K562 (cell line): ENCODE results near the gene GEMIN2. TPM values are rescaled to one million over a fixed set of nuclear protein-coding genes. Genes with fewer than 3 reads are reported as not detected.

ENCODE experiments used
- ATAC-seq: fragments of 200-7000 bp; cut with Tn5 transposase; 3 replicates; pipeline ENCODE4 v1.9.1; 2020; ENCODE audit warnings: moderate library complexity
- BruUV-seq: library from RNA; stranded (reverse); fragments of 400-500 nt; replicated peaks from 2 replicates; lab custom pipeline; 2021; lab: Mats Ljungman, UMichigan
- CTCF ChIA-PET: fragments of 300-600 bp; formaldehyde crosslinking; extraction: SDS; loops from one replicate; lab custom pipeline; 2021; ENCODE audit warnings: low intra/inter-chr PET ratio; lab: Yijun Ruan, JAX
- POLR2A ChIA-PET: fragments of 300-600, 350-650 bp; sonication (Branson Sonifier 250); formaldehyde crosslinking; extraction: SDS; loops from one replicate; lab custom pipeline; 2021; ENCODE audit warnings: antibody characterized with exemption, inconsistent platforms; lab: Yijun Ruan, JAX
- DNase-seq, 4 experiments: peaks; one replicate each; pipeline versions ENCODE4 v3.0.0 to v3.0.0-alpha.2; 2011 to 2018; ENCODE audit warnings: low spot score in 3 of 4, mixed read lengths in 3 of 4; ENCODE audit errors: extremely low read depth in 1 of 4
- FAIRE-seq: peaks from 2 replicates; lab custom pipeline; 2011; peaks lifted over from hg19 to GRCh38; lab: Jason Lieb, UNC
- H2AFZ ChIP-seq: 2 replicates; pipeline ENCODE4 v1.6.0; 2011; ENCODE audit warnings: low read depth, low read length, control low read depth, inconsistent platforms
- H3K27ac ChIP-seq: fragments of 200-600 bp; 3 replicates; pipeline ENCODE4 v1.8.0; 2011; ENCODE audit warnings: low read depth, mild to moderate bottlenecking, control low read depth, inconsistent platforms, low read length, moderate library complexity, mixed read lengths; ENCODE audit errors: extremely low read depth
- H3K27me3 ChIP-seq, 2 experiments: fragments of 300-600 bp in 1 of 2; 2 replicates in 1 of 2; 3 replicates in 1 of 2; pipeline versions ENCODE4 v1.6.0 to v1.8.0; 2011; ENCODE audit warnings: inconsistent platforms in 2 of 2, low read length in 2 of 2, mild to moderate bottlenecking in 1 of 2, mixed read lengths in 1 of 2, moderate library complexity in 1 of 2; ENCODE audit not compliant: control insufficient read depth in 2 of 2, insufficient read depth in 2 of 2
- H3K36me3 ChIP-seq: fragments of 300-600 bp; 3 replicates; pipeline ENCODE4 v1.8.0; 2011; ENCODE audit warnings: mild to moderate bottlenecking, low read length, inconsistent platforms; ENCODE audit not compliant: control insufficient read depth, insufficient read depth
- H3K4me1 ChIP-seq, 2 experiments: fragments of 200-600 bp in 1 of 2; replicated peaks in 1 of 2; 2 replicates in 1 of 2; 3 replicates in 1 of 2; pipeline versions ENCODE4 v1.5.1 to v1.8.0; 2011; ENCODE audit warnings: inconsistent platforms in 2 of 2, low read length in 2 of 2, mild to moderate bottlenecking in 1 of 2, mixed read lengths in 1 of 2, moderate library complexity in 1 of 2; ENCODE audit not compliant: control insufficient read depth in 2 of 2, insufficient read depth in 2 of 2
- H3K4me2 ChIP-seq: 2 replicates; pipeline ENCODE4 v1.6.1; 2011; ENCODE audit warnings: low read length, control low read depth, inconsistent platforms, mixed read lengths; ENCODE audit not compliant: insufficient read depth
- H3K4me3 ChIP-seq: fragments of 200-600 bp; sonication (generic), shearing (Covaris generic); 2 replicates; pipeline ENCODE4 v1.5.1; 2016; ENCODE audit warnings: control low read depth, inconsistent platforms
- H3K79me2 ChIP-seq: fragments of 200-600 bp; 3 replicates; pipeline ENCODE4 v1.8.0; 2011; ENCODE audit warnings: low read length, inconsistent platforms; ENCODE audit not compliant: control insufficient read depth, insufficient read depth
- H3K9ac ChIP-seq, 2 experiments: 2 replicates each; pipeline versions ENCODE4 v1.6.0 to v1.6.1; 2011; ENCODE audit warnings: low read depth in 2 of 2, low read length in 2 of 2, control low read depth in 1 of 2, inconsistent platforms in 1 of 2, mild to moderate bottlenecking in 1 of 2, mixed read lengths in 1 of 2; ENCODE audit not compliant: insufficient read depth in 1 of 2
- H3K9me1 ChIP-seq: one replicate; pipeline ENCODE4 v1.6.0; 2011; ENCODE audit warnings: inconsistent platforms, mild to moderate bottlenecking, low read length, moderate library complexity; ENCODE audit not compliant: control insufficient read depth, insufficient read depth
- H3K9me3 ChIP-seq: replicated peaks from 2 replicates; pipeline ENCODE4 v1.5.1; 2011; ENCODE audit warnings: low read depth, low read length, inconsistent platforms; ENCODE audit not compliant: control insufficient read depth, insufficient read depth
- H4K20me1 ChIP-seq: replicated peaks from 2 replicates; pipeline ENCODE4 v1.6.1; 2011; ENCODE audit warnings: low read length, inconsistent platforms, mixed read lengths; ENCODE audit not compliant: control insufficient read depth, insufficient read depth
- MYNN ChIP-seq, 2 experiments: sonication (generic); formaldehyde crosslinking in 1 of 2; IDR thresholded peaks; 2 replicates each; pipeline versions ENCODE4 v1.5.0 to v1.6.1; 2016 to 2020; ENCODE audit warnings: antibody characterized with exemption in 1 of 2, missing genetic modification reagents in 1 of 2
- POLR2A ChIP-seq: fragments of 450-650 bp; conservative IDR thresholded peaks from 2 replicates; pipeline ENCODE4 v1.6.1; 2016
- POLR2B ChIP-seq: fragments of 450-650 bp; IDR thresholded peaks from 2 replicates; pipeline ENCODE4 v1.6.1; 2018; ENCODE audit warnings: low read depth; ENCODE audit not compliant: partially characterized antibody
- WGBS: fragments of 100-300 bp; shearing (Covaris generic); methylation state at CpG from one replicate; pipeline ENCODE4 v1.1.6; 2016; ENCODE audit warnings: low coverage, mixed read lengths; ENCODE audit not compliant: insufficient coverage; ENCODE audit errors: missing lambda C conversion rate; 5-methylcytosine and 5-hydroxymethylcytosine counted together
- in situ Hi-C: fragments of 300-500 bp; cut with MboI; formaldehyde crosslinking; loops from 4 replicates; pipeline ENCODE4 v1.15.0; 2018; ENCODE audit warnings: inconsistent platforms, mixed read lengths
- intact Hi-C: fragments of 100-400 bp; cut with micrococcal nuclease; formaldehyde crosslinking; loops from 2 replicates; pipeline ENCODE4 v1.14.2; 2022
- polyA plus RNA-seq, 8 experiments: library from polyadenylated mRNA; depleted of rRNA in 4 of 8; stranded (reverse) in 5 of 8; unstranded in 3 of 8; fragments of >200 nt; fragmentation: Nextera tagmentation in 2 of 8; fragmentation: Illumina TruSeq in 1 of 8; extraction: Ambion mirVana in 2 of 8; extraction: Trizol in 1 of 8; gene quantifications; 2 replicates each; pipeline versions ENCODE4 v1.2.1 to v1.2.3, GENCODE V29; 2011 to 2014; ENCODE audit warnings: inconsistent platforms in 1 of 8, missing spikeins in 1 of 8
- total RNA-seq, 7 experiments: library from RNA; depleted of rRNA in 6 of 7; stranded (reverse); fragments of >200 nt in 6 of 7; fragmentation: Illumina TruSeq in 2 of 7; extraction: Trizol in 2 of 7; gene quantifications; 2 replicates each; pipeline versions ENCODE4 v1.2.1 to v1.2.3, GENCODE V29; 2011 to 2021; ENCODE audit warnings: low replicate concordance in 1 of 7
- TF ChIP-seq, protein P1 (sequence below): IDR thresholded peaks from 3 replicates; pipeline ENCODE4 v1.6.1; 2011; ENCODE audit warnings: borderline replicate concordance, mild to moderate bottlenecking, moderate library complexity; ENCODE audit not compliant: insufficient read length; ENCODE audit errors: extremely low read depth

Gene GEMIN2
- total and polyA plus RNA-seq, 9 of the 15 experiments (the other 6 are each of a cell fraction or from before 2014, with no cell fraction given), result 23.0 to 87.6 (median 45.5) TPM

DNA sequence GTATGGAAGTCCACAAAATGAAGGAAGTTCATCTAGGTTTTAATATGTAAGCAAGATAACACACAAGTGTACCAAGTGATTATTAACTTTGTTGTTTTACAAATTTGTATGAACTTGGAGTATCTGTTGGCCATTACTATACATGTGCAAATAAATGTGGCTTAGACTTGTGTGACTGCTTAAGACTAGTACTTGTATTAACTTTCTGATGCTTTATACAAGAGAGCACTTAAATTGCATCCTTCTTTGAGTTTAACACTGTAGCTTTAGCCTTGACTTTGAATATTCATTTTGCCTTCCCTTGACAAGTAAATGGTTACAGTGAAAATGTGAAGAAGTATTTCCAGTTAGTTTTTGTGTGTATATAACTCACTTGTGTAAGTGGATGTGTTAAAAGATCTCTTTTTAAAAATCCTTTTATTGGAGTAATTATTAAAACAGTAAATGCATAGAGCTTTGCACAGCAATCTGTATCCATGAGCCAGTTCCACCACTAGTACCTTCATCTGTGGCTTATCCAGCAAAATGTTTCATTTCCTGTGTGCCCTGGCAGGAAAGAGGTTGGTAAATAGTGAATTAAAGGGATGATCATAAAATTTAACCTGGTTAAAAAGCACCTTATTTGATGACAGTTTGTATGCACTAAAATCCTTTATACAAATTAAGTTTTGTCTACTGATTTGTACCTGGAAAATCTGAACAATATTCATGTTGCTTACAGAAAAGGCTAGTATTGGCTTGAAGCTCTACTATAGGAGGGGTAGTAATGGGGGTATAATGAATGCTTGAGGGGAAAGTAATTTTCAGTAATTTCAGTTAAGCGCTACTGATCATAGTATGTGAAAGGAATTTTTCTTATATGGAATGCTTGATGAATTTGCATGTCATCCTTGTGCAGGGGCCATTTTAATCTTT lies 68.9 kb downstream of the GEMIN2 start:
- FAIRE-seq (no peak), ATAC-seq (no peak), DNase-seq (no peak)
- Histone ChIP-seq H3K4me3 (no peak overlapping the region), H3K27ac (no peak overlapping the region), H3K79me2 (peaks cover 9% of the 10 kb centered on the region), H3K36me3 (peaks cover 66% of the 10 kb centered on the region), H3K9me1 (no peaks in the 10 kb centered on the region), H3K4me1 (no peaks in the 10 kb centered on the region; a peak in 2 of 5 replicates), H3K4me2 (no peak overlapping the region), H3K27me3 (no peaks in the 10 kb centered on the region), H2AFZ (no peak overlapping the region), H4K20me1 (no peaks in the 10 kb centered on the region), H3K9ac (no peak overlapping the region), H3K9me3 (no peaks in the 10 kb centered on the region)
- TF ChIP-seq, protein P1, sequence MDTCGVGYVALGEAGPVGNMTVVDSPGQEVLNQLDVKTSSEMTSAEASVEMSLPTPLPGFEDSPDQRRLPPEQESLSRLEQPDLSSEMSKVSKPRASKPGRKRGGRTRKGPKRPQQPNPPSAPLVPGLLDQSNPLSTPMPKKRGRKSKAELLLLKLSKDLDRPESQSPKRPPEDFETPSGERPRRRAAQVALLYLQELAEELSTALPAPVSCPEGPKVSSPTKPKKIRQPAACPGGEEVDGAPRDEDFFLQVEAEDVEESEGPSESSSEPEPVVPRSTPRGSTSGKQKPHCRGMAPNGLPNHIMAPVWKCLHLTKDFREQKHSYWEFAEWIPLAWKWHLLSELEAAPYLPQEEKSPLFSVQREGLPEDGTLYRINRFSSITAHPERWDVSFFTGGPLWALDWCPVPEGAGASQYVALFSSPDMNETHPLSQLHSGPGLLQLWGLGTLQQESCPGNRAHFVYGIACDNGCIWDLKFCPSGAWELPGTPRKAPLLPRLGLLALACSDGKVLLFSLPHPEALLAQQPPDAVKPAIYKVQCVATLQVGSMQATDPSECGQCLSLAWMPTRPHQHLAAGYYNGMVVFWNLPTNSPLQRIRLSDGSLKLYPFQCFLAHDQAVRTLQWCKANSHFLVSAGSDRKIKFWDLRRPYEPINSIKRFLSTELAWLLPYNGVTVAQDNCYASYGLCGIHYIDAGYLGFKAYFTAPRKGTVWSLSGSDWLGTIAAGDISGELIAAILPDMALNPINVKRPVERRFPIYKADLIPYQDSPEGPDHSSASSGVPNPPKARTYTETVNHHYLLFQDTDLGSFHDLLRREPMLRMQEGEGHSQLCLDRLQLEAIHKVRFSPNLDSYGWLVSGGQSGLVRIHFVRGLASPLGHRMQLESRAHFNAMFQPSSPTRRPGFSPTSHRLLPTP, result no peak
- TF ChIP-seq POLR2B (peak; percentile 27), MYNN (IDR thresholded peaks at IDR 0.05) (0 out of 2 replicates have a peak, but pooled peaks have one; percentile 5), MYNN (CRISPR knock-in tag; IDR thresholded peaks at IDR 0.05) (no peak), POLR2A (peak; percentile 66)
- no CpG with 5 or more reads among the region's 1 CpG for WGBS
- ChIA-PET CTCF (no interaction called here), POLR2A (interaction anchor here (1.0 kb wide), 1 partner anchor 8 kb away, joined by 3 read pairs; no protein-coding TSS in a partner anchor)
- intact Hi-C loops, result no loop called here
- no TSS peak for BruUV-seq
- in situ Hi-C loops, result no loop called here
